GM12873 (cell line): ENCODE results near the gene BRINP2.

Experiments used
- CTCF ChIP-seq: IDR thresholded peaks from 2 replicates; pipeline ENCODE4 v1.5.1; 2012; ENCODE audit warnings: low read depth, mild to moderate bottlenecking, moderate library complexity, low read length, control low read depth; ENCODE audit not compliant: insufficient read depth; ENCODE audit errors: missing control alignments

BRINP2 gene

GRCh38 chr1:177328251-177328650 lies 157.5 kb downstream of the BRINP2 start:
- no peak for TF ChIP-seq CTCF

- TF ChIP-seq CTCF, result no peak
These were observed 159.1 kb downstream of the BRINP2 start for GRCh38 chr1:177329871-177330270.
